AG04449 (cell line): Measurements from ENCODE around the gene CHTF18.

Experiments
- CTCF ChIA-PET: fragments of 350-600 bp; formaldehyde crosslinking; extraction: SDS; loops from one replicate; lab custom pipeline; 2021; ENCODE audit warnings: antibody characterized with exemption; lab: Yijun Ruan, JAX
- POLR2A ChIA-PET: fragments of 400-600, 350-600 bp; formaldehyde crosslinking; extraction: SDS; loops from one replicate; lab custom pipeline; 2020; ENCODE audit warnings: antibody characterized with exemption, inconsistent platforms; lab: Yijun Ruan, JAX
- DNase-seq: peaks from one replicate; pipeline ENCODE4 v3.0.0-alpha.2; 2010; ENCODE audit warnings: low read depth, low spot score
- H3K4me3 ChIP-seq: 2 replicates; pipeline ENCODE4 v1.5.1; 2011; ENCODE audit warnings: low read depth, mild to moderate bottlenecking, control low read depth, low read length
- TF ChIP-seq, protein P1 (sequence below): IDR thresholded peaks from one replicate; pipeline ENCODE4 v1.5.1; 2011; ENCODE audit warnings: mild to moderate bottlenecking, moderate library complexity, low read length, control low read depth, inconsistent platforms; ENCODE audit not compliant: insufficient read depth; ENCODE audit errors: missing control alignments

Gene CHTF18

DNA sequence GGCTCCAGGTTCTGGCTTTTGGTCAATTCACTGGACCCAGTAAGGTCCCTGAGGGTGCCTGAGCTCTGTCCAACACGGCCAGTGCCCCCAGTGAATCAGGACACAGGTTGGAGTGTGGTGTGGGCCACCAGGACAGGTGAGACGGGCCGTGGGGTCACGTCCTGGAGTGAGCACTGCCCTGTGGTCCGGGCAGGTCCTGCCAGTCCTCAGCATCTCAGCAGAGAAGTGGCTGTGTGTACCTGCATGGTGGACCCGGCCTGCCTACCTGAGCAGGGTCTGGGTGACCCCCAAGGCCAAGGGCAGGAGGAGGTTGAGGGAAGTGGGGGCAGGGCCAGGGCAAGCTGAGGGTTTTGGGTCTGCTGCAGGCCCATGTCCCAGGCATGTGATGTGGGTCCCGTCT, 14.0 kb downstream of the CHTF18 start:
- H3K4me3 ChIP-seq, result no peak overlapping the region
- TF ChIP-seq, protein P1, sequence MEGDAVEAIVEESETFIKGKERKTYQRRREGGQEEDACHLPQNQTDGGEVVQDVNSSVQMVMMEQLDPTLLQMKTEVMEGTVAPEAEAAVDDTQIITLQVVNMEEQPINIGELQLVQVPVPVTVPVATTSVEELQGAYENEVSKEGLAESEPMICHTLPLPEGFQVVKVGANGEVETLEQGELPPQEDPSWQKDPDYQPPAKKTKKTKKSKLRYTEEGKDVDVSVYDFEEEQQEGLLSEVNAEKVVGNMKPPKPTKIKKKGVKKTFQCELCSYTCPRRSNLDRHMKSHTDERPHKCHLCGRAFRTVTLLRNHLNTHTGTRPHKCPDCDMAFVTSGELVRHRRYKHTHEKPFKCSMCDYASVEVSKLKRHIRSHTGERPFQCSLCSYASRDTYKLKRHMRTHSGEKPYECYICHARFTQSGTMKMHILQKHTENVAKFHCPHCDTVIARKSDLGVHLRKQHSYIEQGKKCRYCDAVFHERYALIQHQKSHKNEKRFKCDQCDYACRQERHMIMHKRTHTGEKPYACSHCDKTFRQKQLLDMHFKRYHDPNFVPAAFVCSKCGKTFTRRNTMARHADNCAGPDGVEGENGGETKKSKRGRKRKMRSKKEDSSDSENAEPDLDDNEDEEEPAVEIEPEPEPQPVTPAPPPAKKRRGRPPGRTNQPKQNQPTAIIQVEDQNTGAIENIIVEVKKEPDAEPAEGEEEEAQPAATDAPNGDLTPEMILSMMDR, result no peak
- CTCF ChIA-PET, result interaction anchor here (1.5 kb wide), 1 partner anchor 90 kb away, joined by 4 read pairs; no protein-coding TSS in a partner anchor
- POLR2A ChIA-PET, result no interaction called here
- DNase-seq, result no peak

DNA sequence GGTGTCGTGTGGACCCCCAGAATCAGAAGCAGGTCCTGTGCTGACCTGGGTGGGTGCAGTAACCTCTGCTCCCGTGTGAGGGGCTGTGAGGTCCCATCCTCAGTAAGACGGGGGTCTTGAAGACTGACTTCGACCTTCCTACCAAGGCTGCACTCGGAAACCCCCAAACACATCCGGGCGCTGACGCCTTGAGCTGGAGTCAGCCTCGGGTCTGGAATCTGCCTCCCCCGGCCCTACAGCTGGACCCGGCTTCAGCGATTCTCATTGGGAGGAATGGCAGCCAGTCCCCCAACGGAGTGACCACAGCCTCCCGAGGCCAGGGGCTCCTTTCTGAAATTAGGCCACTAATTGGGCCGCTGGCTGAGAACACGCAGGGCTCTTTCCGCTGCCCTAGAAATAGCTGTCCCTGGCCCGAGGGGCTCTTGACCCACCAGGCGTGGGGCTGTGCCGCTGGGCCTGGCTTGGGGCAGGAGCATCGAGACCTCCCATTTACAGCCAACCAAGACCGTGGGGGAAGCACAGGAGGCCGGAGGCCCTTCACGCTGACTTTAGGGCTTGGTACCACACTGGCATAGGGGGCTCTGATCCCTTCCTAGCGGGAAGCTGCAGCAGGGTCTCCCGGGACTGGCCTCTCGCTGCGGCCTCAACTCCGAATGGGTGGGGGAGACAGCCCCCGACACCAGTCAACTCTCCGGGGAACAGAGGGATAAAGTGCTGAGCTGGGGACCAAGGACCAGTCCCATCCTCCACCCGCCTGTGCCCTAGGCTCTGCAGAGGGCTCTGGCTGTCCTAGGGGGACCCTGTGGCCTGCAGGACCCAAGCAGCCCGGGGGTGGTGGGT, 14.7 kb downstream of the CHTF18 start:
- ChIA-PET POLR2A (no interaction called here), CTCF (interaction anchor here (0.5 to 1.2 kb wide), 3 partner anchors 18 to 303 kb away, joined by 3 to 4 read pairs (median 3); no protein-coding TSS in a partner anchor)
- no peak for DNase-seq
- TF ChIP-seq, protein P1, result no peak
- H3K4me3 ChIP-seq, result no peak overlapping the region

DNA sequence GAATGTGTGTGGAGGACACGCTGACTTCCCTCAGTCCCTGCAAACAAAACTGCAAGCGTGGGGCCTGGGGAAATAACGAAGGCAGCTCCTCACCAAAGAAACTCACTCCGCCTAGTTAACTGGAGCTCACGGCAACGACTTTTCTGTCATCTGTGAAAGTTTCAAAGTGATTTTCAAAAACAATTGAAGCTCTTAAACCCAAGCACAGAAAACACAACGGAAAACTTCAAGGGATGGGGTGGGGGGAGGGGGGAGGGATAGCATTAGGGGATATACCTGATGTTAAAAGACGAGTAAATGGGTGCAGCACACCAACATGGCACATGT, 15.3 kb downstream of the CHTF18 start:
- no peak for DNase-seq
- ChIA-PET CTCF (interaction anchor here (0.5 to 1.2 kb wide), 5 partner anchors 19 to 302 kb away, joined by 3 to 4 read pairs (median 3); partner anchors contain the start of gene CIAO3), POLR2A (no interaction called here)
- no peak overlapping the region for H3K4me3 ChIP-seq
- TF ChIP-seq, protein P1, result no peak

DNA sequence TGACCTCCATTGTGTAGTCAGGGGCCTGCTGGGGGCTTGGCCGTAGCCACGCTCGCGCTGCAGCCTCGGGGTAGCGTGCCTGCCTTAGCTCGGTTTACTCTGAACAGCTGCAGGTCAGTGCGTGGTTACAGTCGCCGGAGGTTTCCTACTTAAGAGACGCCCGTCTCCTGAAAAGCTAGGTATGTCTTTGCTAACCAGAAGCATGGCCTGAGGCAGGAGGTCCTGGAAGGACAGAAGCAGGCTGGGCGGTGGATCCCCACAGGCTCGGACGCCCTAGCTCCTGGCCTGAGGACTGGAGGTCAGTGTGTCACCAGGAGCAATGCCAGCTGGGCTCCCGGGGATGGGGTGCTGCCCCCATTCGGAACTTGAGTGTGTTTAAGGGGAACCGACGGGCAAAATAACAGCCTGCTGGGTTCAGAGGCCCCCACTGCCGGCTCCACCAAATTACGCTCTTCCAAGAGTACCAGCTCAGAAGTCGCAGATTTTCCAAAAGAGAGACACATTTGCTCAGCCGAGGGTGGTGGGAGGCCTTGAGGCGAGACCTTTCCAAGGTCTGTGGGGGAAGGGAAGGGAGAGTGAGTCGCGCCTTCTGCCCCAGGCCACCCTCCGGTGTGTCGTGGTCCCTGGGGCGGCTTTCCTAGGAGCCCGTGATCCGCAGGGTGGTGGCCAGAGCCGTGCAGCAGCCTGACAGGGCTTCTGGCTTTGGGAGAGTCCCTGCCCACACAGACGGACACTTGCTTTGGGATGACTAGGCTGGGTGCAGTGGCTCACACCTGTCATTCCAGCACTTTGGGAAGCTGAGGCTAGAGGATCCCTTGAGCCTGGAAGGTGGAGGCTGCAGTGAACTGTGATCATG, 16.0 kb downstream of the CHTF18 start:
- ChIA-PET CTCF (interaction anchor here (0.9 to 1.2 kb wide), 4 partner anchors 19 to 253 kb away, joined by 3 to 4 read pairs (median 3); partner anchors contain the start of gene CIAO3), POLR2A (no interaction called here)
- TF ChIP-seq, protein P1, result no peak
- DNase-seq, result no peak
- H3K4me3 ChIP-seq, result no peak overlapping the region

- POLR2A ChIA-PET, result no interaction called here
- no peak for DNase-seq
- CTCF ChIA-PET, result no interaction called here
- TF ChIP-seq, protein P1, result no peak
- H3K4me3 ChIP-seq, result no peak overlapping the region
Observed at GRCh38 chr16:805474-805873, 17.1 kb downstream of the CHTF18 start.
